Muscle layer of duodenum (tissue), 2 donors: Measurements from ENCODE around the gene IDH3G.
"Not testable (repeated sequence)": the region's sequence is repeated elsewhere in the genome, so short reads cannot be mapped to it uniquely, and the experiment has no call there.

ENCODE experiments used
- H3K27ac ChIP-seq: one replicate; pipeline ENCODE4 v1.7.0; 2013; ENCODE audit warnings: mild to moderate bottlenecking, low read length
- H3K27me3 ChIP-seq: one replicate; pipeline ENCODE4 v1.7.0; 2013; ENCODE audit warnings: low read depth, mild to moderate bottlenecking, control low read depth, low read length
- H3K36me3 ChIP-seq, 2 donors: one replicate each; pipeline ENCODE4 v1.7.0; 2013; ENCODE audit warnings: low read length in 2 of 2, control low read depth in 1 of 2, mild to moderate bottlenecking in 1 of 2; ENCODE audit not compliant: insufficient read depth in 2 of 2, control insufficient read depth in 1 of 2
- H3K4me1 ChIP-seq, 2 donors: one replicate each; pipeline ENCODE4 v1.7.0; 2013; ENCODE audit warnings: low read length in 2 of 2, mild to moderate bottlenecking in 2 of 2, control low read depth in 1 of 2, moderate library complexity in 1 of 2; ENCODE audit not compliant: insufficient read depth in 2 of 2, control insufficient read depth in 1 of 2
- H3K4me3 ChIP-seq, 2 donors: one replicate each; pipeline ENCODE4 v1.7.0; 2013; ENCODE audit warnings: low read length in 2 of 2, low read depth in 1 of 2, mild to moderate bottlenecking in 1 of 2
- H3K9me3 ChIP-seq, 2 donors: one replicate each; pipeline ENCODE4 v1.7.0; 2013; ENCODE audit warnings: low read length in 2 of 2, control low read depth in 1 of 2, mild to moderate bottlenecking in 1 of 2; ENCODE audit not compliant: control insufficient read depth in 1 of 2
- donor health status: healthy.

The IDH3G gene

DNA sequence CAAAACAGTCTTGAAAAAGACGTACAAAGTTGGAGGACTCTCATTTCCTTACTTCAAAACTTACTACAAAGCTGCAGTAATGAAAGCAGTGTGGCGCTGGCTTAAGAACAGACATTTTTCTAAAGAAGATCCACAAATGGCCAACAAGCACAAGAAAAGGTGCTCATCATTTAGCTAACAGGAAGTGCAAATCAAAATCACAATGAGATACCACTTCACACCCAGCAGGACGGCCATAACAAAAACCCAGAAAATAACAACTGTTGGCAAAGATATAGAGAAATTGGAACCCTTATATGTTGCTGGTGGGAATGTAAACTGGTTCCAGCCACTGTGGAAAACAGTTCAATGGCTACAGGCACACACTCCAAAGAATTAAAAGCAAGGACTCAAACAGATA, 32.8 kb upstream of the IDH3G start:
- H3K4me3 ChIP-seq = no peak overlapping the region
- no peaks in the 10 kb centered on the region for H3K36me3 ChIP-seq
- peaks cover 4% of the 10 kb centered on the region for H3K27me3 ChIP-seq
- no peaks in the 10 kb centered on the region for H3K9me3 ChIP-seq
- H3K27ac ChIP-seq = no peak overlapping the region
- peaks cover 0 to 20% of the 10 kb centered on the region in 2 donors for H3K4me1 ChIP-seq

DNA sequence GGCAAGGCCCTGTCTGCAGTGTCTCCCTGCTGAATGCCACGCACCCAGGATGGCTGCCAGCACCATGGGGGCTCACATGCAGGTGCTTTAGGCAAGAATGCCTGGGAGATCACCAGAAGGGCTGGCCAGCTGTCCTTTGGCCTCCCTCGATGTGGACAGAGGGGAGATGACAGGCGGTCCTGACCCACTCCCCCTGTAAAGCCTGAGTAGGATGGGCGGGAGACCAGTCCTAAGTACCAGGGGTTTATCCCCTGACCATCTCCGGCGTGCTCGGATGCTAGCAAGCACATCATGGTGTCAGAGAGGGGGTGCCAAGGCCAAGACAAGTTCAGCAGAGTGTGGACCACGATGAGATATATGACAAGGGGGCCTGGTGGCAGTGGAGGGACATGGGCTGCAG, 30.9 kb upstream of the IDH3G start:
- peaks cover 4% of the 10 kb centered on the region for H3K27me3 ChIP-seq
- no peak overlapping the region for H3K27ac ChIP-seq
- H3K4me1 ChIP-seq = peaks cover 0 to 19% of the 10 kb centered on the region in 2 donors
- H3K9me3 ChIP-seq = no peaks in the 10 kb centered on the region
- no peaks in the 10 kb centered on the region for H3K36me3 ChIP-seq
- H3K4me3 ChIP-seq = no peak overlapping the region

GRCh38 chrX:153824348-153824747, 30.2 kb upstream of the IDH3G start:
- H3K4me1 ChIP-seq = peaks cover 0 to 12% of the 10 kb centered on the region in 2 donors
- no peaks in the 10 kb centered on the region for H3K36me3 ChIP-seq
- peaks cover 4% of the 10 kb centered on the region for H3K27me3 ChIP-seq
- H3K4me3 ChIP-seq = no peak overlapping the region
- H3K27ac ChIP-seq = no peak overlapping the region
- no peaks in the 10 kb centered on the region for H3K9me3 ChIP-seq

DNA sequence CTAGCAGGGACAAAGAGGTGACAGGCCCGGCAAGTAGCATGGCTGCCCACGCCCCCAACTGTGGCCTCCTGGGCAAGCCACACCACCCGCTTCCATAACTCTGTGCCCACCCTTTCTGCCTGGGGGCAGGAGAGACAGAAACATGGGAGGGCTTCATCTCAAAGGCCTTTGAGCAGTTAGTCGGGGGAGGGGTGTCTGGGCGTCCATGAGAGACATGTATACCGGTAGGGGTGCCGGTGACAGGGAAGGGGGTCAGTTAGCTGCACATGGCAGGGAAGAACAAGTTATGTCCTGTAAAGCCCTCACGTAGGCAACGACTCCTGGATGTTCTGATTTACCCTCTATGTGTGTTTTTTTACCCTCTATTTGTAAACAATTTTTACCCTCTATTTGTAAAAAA, 26.9 kb upstream of the IDH3G start:
- Histone ChIP-seq H3K36me3 (no peaks in the 10 kb centered on the region), H3K9me3 (no peaks in the 10 kb centered on the region), H3K27me3 (no peaks in the 10 kb centered on the region), H3K4me1 (no peaks in the 10 kb centered on the region), H3K27ac (no peak overlapping the region), H3K4me3 (no peak overlapping the region)

DNA sequence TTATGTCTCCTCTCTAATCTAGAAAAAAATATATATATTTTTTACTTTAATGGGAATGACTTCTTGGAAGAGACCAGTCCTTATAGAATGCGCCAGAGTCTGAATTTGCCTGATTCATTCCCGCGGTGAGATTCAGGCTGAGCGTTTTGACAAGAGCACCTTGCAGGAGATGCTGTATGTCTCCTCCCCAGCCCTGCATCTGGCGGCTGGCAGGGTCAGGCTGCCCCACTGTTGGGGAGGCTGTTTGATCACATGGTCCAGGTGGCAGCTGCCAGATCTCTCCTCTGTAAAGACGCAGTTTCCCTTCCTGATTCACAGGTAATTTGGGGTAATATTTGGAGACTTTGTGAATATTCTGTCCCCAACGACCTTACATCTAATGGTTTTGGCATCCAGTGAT, 26.4 kb upstream of the IDH3G start:
- no peaks in the 10 kb centered on the region for H3K27me3 ChIP-seq
- H3K4me3 ChIP-seq = no peak overlapping the region
- H3K36me3 ChIP-seq = no peaks in the 10 kb centered on the region
- no peaks in the 10 kb centered on the region for H3K4me1 ChIP-seq
- H3K27ac ChIP-seq = no peak overlapping the region
- no peaks in the 10 kb centered on the region for H3K9me3 ChIP-seq

DNA sequence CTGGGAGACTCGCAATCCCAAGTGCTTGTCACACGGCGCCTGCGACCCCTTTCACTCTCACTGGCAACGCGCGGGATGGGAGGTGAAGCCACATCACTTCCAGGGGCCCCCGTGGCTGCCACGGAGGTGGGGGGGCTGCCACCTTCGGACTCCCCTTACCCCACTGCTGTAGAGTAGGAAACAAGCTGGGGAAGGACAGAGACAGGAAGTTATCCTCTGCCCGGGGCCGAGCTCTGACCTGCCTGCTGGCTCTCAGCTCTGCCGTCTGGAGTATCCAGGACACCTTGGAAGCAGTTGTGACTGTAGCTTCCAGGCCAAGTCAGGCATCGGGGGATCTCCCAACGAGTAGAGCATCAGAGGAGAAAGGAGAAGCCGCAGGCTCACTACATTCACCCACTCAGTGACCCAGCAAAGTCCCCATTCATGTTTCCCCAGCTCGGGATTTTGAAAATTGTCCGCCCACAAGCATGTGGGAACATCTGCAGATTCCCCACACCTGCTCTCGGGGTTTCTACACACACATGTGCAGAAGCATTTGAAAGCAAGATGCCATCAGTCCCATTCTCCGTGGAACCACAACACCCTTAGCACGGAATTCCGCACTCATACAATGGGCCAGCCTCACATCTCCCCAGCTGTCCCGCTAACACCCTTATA, 25.3 kb upstream of the IDH3G start:
- H3K9me3 ChIP-seq = no peaks in the 10 kb centered on the region
- H3K27me3 ChIP-seq = no peaks in the 10 kb centered on the region
- no peaks in the 10 kb centered on the region for H3K36me3 ChIP-seq
- H3K4me3 ChIP-seq = peak overlapping the region in 1 of 2 donors; percentile 56
- no peak overlapping the region for H3K27ac ChIP-seq
- no peaks in the 10 kb centered on the region for H3K4me1 ChIP-seq

GRCh38 chrX:153818571-153819383, 24.6 kb upstream of the IDH3G start:
- no peaks in the 10 kb centered on the region for H3K27me3 ChIP-seq
- H3K27ac ChIP-seq = no peak overlapping the region
- H3K9me3 ChIP-seq = no peaks in the 10 kb centered on the region
- peak overlapping the region in 1 of 2 donors; percentile 56 for H3K4me3 ChIP-seq
- H3K36me3 ChIP-seq = no peaks in the 10 kb centered on the region
- no peaks in the 10 kb centered on the region for H3K4me1 ChIP-seq

DNA sequence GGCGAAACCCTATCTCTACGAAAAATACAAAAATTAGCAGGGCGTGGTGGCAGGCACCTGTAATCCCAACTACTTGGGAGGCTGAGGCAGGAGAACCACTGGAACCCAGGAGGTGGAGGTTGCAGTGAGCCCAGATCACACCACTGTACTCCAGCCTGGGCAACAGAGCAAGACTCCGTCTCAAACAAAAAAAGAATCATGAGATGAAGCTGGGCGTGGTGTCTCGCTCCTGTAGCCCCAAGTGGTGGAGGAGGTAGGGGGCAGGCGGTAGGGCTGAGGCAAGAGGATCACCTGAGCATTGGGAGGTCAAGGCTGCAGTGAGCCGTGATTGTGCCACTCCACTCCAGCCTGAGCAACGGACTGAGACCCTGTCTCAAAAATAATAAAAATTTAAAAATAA, 23.9 kb upstream of the IDH3G start:
- H3K27ac ChIP-seq, H3K9me3 ChIP-seq, H3K36me3 ChIP-seq, H3K4me1 ChIP-seq, H3K4me3 ChIP-seq, H3K27me3 ChIP-seq: not testable (repeated sequence)

GRCh38 chrX:153816831-153817690, 22.9 kb upstream of the IDH3G start:
- no peaks in the 10 kb centered on the region for H3K4me1 ChIP-seq
- no peak overlapping the region for H3K4me3 ChIP-seq
- H3K9me3 ChIP-seq = no peaks in the 10 kb centered on the region
- H3K36me3 ChIP-seq = no peaks in the 10 kb centered on the region
- no peak overlapping the region for H3K27ac ChIP-seq
- H3K27me3 ChIP-seq = no peaks in the 10 kb centered on the region

DNA sequence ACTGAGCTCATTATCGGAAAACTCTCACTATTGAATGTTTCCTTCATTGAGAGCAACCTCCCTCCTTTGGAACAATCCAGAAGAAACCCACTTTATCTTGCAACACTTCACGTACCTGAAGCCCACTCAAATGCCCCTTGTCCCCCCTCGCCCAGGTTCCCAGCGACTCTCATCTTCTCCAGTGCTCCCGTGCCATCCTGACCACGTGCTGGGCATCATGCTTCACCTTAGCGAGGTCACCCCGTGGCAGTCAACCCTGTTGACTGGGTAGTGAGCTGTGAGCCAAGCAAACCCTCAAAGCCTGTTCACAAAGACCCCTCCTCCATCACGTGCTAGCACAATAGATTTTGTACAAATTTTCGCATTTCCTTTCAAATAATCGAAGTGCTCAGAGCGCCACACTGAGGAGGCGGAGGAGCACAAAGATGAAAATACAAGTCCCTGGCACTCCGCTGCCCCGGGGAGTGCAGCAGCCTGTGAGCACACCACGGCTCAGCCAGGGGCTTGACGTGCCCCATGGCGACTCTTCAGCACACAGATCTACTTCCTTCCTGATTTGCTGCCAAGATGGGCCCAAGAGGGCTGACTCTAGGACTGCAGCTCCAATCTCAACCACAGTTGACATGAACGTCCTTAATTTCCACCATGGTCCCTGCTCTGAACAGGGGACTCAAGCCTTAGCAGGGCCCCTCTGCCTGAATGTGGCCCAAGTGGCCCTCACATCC, 20.6 kb upstream of the IDH3G start:
- Histone ChIP-seq H3K4me1 (no peaks in the 10 kb centered on the region), H3K36me3 (no peaks in the 10 kb centered on the region), H3K27ac (no peak overlapping the region), H3K27me3 (no peaks in the 10 kb centered on the region), H3K9me3 (no peaks in the 10 kb centered on the region), H3K4me3 (no peak overlapping the region)

GRCh38 chrX:153813161-153813560, 19.0 kb upstream of the IDH3G start:
- Histone ChIP-seq H3K9me3 (no peaks in the 10 kb centered on the region), H3K4me1 (no peaks in the 10 kb centered on the region), H3K4me3 (no peak overlapping the region), H3K27ac (no peak overlapping the region), H3K36me3 (no peaks in the 10 kb centered on the region), H3K27me3 (no peaks in the 10 kb centered on the region)
